GM21529 (cell line): Measurements from ENCODE around the gene RPRM.
"Not testable (repeated sequence)": the region's sequence is repeated elsewhere in the genome, so short reads cannot be mapped to it uniquely, and the experiment has no call there.

ENCODE experiments used
- ATAC-seq: cut with Tn5 transposase; IDR thresholded peaks from one replicate; pipeline ENCODE4 v1.9.1; 2021; ENCODE audit not compliant: unreplicated experiment

RPRM gene

DNA sequence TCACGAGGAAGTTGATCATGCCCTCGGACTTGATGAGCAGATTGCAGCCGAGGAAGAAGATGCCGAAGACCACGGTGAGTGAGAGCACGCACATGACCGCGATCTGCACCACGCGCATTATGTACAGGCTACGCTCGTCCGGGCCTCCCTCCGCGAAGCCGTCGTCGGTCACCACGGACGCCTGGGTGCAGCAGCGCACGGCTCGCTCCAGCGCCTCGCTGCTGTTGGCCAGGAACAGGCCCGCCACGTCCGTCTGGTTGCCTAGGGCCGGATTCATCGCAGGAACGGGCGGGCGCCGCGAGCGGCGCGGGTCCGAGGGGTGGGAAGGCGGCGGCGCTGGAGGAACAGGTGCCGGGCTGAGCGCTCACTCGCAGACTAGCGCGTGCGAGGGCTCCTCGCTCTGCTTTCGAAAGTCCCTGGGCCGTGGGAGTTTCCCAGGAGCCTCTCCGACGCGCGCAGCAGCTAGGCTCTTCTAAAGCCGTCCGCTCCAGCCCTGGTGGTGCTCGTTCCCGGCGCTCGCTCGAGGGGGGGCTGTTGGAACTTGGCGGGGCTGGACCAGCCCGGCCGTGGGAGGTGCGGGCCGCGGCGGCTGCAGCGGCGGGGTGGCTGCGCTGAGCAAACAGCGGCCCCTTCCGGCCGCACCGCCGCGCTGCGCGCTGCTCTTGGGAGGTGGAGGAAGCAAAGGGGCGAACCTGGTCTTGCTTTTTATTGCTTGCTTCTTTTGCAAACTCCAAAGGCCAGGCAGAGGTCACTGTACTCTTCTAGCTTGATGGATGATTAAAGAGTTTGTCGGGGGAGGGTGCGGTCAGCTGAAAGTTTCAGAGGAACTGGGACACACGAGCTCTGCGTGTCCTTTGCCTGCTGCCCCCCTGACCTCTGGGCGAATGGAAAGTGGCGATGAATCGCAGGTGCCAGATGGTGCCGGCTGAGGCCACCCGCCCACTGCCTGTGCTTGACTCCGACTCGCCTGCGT is at the start of gene RPRM:
TSS of gene RPRM (minus strand) at position 474 of the 973 bp plus-strand sequence. CDS start at position 277, 197 bp downstream.
- peak; percentile 94 for ATAC-seq

GRCh38 chr2:153519257-153519875 is 40.8 kb upstream of the RPRM start:
- no peak for ATAC-seq

DNA sequence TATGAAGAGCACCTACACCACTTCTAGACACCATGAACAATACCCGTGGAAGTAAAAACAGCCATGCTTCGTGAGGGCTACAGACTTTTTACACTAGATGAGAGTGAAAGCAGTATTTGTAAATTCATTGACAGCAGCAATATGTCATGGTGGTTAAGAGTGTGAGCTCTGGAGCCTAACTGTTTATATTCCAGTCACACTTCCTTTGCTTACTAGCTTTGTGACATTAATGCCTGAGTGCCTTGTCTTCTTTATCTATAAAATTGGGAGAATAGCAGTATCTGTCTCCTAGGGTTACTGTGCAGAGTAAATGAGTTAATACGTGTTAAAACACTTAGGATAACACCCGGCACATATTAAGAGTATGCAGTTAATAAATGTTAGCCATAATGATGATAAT is 33.8 kb upstream of the RPRM start:
- ATAC-seq, result no peak

GRCh38 chr2:153510996-153511395 is 32.4 kb upstream of the RPRM start:
- no peak for ATAC-seq

GRCh38 chr2:153509133-153509532 is 30.6 kb upstream of the RPRM start:
- ATAC-seq, result no peak

DNA sequence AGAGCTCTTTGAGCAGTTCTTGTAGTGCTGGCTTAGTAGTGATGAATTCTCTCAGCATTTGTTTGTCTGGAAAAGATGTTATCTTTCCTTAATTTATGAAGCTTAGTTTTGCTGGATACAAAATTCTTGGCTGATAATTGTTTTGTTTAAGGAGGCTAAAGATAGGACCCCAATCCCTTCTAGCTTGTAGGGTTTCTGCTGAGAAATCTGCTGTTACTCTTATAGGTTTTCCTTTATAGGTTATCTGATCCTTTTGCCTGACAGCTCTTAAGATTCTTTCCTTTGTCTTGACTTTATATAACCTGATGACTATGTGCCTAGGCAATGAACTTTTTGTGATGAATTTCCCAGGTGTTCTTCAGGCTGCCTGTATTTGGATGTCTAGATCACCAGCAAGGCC is 27.9 kb upstream of the RPRM start:
- not testable (repeated sequence) for ATAC-seq

DNA sequence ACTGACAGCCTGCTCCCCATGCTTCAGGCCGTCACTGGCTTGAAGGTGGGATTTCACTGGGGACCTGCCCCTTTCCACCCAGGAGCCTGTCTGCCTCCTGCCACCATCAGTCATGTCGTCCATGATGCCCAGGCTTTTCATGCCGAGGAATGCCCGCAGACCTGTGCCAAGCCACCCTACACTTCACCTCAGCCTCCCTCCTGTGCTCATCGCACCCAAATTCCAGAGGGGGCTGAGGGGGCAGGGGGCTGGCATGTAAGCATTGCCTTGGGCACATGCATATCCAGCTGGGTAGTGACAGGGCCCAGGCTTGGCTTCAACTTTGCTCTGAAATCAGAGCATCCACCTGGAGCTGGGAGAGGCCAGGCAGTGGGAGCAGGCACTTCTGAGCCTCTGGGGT is 20.9 kb upstream of the RPRM start:
- ATAC-seq, result no peak

GRCh38 chr2:153497938-153498629 is 19.5 kb upstream of the RPRM start:
- no peak for ATAC-seq

DNA sequence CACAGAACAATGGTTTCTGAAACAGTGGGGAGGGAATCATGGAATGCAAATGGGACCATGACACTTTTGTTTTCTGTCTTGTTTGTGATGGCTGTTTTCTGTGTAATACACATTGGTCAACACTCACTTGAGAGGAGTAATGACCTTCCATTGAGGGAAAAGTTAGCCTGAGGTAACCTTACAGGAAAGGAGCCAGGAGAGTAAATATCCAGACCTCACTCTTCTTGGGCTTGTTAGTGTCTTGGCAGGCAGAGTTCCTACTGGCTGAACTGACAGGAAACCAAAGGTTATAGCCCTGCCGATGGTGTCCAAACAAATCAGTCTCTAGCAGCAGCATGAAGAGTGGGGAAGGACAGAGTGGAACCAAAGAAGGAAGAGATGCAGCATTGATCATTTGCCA is 17.2 kb upstream of the RPRM start:
- ATAC-seq, result no peak

- no peak for ATAC-seq
Observed at GRCh38 chr2:153488072-153488471, 9.5 kb upstream of the RPRM start.

DNA sequence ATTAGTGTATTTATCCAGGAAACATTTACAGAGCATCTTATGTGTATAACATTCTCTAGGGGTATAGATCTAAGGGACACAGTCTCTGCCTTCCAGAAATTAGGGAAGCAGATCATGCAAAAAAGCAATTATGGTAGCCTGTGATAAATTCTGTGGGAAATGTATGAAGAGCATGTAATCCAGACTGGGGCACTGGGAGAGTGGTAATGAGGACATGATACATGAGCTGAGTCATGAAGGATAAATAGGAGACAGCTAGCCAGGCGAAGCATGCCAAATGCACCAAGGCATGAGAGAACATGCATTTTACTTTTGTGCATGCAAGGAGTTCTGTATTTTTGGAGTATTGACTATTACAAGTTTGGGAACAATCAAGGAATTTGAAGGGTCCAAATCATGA is 8.9 kb upstream of the RPRM start:
- ATAC-seq, result no peak

GRCh38 chr2:153479573-153479972 is 1.0 kb upstream of the RPRM start:
- no peak for ATAC-seq

DNA sequence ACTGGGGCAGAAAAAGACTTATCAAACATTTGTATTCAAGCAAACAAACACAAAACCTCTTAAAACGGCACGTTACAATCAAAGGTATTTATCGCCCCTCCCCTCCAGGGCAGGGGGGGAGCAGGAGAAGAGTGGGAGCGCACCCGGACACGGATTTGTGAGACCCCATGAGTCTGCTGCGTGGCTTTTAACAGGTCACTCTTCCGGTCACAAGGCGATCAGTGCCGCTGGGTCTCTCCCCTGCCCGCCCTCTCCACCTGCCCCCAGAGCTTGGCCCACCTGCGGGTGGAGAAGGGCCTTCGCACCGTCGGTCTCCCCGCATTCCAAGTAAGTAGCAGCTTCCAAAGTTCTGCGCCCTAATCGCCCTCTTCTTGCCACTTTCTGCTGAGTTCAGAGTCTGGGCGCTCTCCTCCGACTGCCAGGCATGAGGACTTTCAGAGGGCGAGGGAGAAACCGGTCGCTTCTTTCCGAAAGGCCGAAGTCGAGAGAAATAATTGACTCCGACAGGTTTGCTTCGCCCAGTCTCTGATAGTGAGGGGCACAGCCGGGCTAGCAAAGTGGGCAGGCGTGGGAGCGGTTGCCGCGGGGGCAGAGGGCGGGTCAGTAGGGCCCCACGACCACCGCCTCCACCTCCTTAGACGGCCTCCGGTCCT is 800 bp downstream of the RPRM start:
- no peak for ATAC-seq

DNA sequence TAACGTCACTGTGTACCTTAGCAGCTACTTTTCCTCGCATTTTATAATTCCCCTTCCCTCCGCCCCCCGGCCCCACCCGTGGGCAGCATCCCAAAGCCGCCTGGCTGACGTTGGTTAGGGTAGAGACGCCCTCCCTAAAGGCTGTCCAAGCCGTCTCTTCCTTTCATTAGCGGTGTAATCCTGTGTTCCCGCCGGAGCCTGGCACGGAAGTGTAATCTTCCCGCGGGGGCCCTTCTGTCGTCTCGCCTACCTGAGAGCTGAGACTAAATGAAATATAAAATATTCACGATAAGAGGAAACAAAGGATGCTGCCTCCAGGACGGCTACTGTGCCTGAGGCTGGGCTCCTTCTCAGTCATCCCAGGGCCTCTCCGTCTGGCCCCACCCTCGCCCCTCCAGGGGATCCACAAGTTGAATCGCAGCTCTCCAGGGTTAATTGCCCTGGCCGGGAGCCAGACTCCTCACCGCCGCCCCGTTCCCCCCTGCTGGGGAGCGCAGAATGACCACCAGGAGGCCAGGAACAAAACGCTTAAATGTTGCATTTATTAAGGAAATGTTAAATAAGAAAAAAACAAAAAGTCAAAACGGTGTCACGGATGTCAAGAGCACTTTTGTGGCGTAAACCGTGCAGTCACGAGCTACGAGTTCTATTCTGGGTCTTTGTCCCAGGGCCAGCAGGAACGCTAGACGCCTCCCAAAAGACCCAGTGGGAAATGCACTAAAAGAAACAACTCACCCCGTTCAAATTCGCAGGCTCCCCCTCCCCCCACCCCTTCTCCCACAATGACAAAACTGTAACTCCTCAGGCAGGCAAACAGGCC is 1.5 kb downstream of the RPRM start:
- ATAC-seq, result no peak

DNA sequence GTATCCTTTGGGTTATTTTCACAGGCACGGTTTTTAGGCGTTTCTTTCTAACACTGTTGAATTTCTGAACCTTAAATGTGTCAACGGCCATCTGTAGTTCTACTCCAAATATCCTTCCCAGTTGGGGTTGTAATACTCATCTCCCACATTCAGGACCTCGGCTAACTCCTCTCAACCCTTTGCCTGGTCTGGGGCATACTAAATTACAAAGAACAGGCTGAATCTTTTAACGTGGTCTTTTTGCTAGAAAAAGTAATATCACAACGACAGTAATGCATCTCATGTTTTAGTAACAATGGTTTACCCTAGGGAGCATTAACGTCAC is 2.1 kb downstream of the RPRM start:
- ATAC-seq, result no peak

DNA sequence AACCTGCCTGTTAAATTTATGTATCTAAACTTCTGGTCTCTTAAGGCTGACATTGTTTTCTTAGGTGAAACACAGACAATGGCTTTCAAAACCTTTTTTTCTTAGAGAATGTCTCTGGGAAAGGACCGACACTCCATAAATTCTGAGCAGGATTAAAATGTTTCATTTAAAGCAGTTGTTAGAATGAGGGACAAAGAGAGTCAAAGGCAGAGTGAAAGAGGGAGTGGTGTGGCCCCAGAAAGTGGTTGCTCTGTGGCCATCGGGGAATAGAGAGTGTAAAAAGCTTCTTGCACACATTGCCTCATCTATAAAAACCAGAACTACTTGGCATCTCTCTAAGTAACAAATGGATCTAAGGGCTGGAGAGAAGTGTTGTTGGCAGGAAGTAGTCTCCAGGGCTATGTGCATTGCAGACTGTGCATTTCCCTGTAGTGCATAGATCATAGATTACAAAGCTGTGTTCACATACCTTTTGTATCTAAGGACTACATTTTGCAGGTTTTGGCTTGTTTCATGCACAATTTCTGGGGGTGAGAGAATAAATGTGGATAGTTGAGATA is 3.6 kb downstream of the RPRM start:
- ATAC-seq, result no peak

DNA sequence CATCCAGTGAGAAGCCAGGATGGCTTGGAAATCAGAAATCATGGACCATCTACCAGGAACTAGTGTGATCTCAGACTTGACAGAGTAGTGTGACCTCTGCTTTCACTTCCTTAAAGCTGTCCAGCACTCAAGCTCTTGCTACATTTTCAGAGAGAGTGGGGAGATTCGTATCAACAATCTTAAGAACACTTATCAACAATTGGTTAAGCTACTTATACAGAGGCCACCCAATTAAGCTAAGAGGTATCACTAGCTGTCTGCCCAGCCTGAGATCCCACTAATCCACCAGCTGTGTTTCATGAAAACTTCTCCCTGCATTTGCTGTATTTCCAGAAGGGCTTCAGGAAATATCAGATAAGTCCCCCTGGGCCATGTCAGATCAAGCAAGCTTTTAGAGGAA is 4.2 kb downstream of the RPRM start:
- ATAC-seq, result no peak

DNA sequence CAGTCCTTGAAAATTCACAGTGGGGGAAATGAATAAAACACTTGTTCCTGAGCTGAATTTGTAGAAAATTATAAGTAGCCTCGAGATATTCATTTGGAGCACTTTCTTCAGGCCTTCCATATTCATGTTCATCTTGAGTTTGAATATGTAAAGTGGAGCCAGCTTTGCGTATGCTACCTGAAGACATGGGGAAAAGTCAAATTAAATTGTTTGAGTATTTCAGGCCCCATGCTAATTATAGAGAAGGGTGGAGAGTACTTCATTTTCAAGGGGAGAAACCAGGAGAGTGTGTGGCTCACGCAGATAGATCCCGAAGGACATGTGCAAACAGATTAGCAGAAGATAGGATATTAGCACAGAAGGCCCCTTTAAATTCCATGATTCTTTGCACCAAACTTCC is 7.7 kb downstream of the RPRM start:
- ATAC-seq, result no peak

GRCh38 chr2:153464395-153464794 is 14.2 kb downstream of the RPRM start:
- ATAC-seq, result no peak

- ATAC-seq, result no peak
Observed at GRCh38 chr2:153462338-153462859, 16.2 kb downstream of the RPRM start.
